ENCODE results near the gene SLC24A3. TPM values are rescaled to one million over a fixed set of nuclear protein-coding genes. Genes with fewer than 3 reads are reported as not detected.

The SLC24A3 gene
- total and polyA plus RNA-seq, 2 experiments from 2014 or later = 0.81 to 2.5 TPM

DNA sequence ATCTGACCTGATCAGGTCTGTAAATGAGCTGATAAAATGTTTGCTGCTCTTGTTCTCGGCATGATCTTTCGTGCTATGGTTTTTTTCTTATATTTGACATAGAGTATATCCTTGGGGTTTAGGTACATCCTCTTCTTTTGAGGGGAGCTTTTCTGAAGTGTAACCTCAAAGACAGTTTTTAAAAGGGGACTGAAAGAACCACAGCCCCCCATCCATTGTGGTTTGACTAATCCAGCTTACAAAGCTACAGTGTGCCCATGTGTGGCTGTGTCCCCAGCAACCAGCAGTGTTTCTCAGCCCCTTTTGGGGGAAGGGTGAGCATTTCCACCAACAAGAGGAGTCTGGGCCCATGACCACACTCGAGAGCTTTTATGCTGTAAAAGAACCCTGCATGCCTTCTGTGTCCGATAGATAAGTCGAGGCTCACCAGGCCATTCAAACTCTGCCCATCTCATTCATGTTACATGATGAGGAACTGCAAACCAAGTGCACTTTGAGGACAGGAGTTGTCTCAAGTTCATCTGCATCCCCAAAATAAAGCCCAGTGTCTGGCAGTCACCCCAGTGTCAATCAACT, 266.0 kb downstream of the SLC24A3 start:
- ATAC-seq = no peak
- Histone ChIP-seq H3K4me3 (no peak overlapping the region), H3K4me2 (no peak overlapping the region), H2AFZ (no peak overlapping the region), H3K79me2 (replicated peaks; ENCODE audit: insufficient read depth) (no peaks in the 10 kb centered on the region), H3K27ac (ENCODE audit: low read depth) (no peak overlapping the region), H4K20me1 (replicated peaks; ENCODE audit: insufficient read depth) (no peaks in the 10 kb centered on the region), H3F3A (replicated peaks; ENCODE audit: low read depth) (no peaks in the 10 kb centered on the region), H3K9me2 (ENCODE audit: insufficient read depth) (peaks cover 4% of the 10 kb centered on the region; the same call in 1 of the 2 replicates), H3K27me3 (ENCODE audit: insufficient read depth) (no peaks in the 10 kb centered on the region), H3K4me1 (ENCODE audit: insufficient read depth) (no peaks in the 10 kb centered on the region), H3K36me3 (ENCODE audit: insufficient read depth) (no peaks in the 10 kb centered on the region)
- Mint-ChIP-seq H3K27me3 (ENCODE audit: insufficient read depth, low read depth, poor library complexity) (peaks cover 7% of the 10 kb centered on the region), H3K36me3 (ENCODE audit: low read depth) (no peaks in the 10 kb centered on the region), H3K9me3 (no peaks in the 10 kb centered on the region; the same call in 1 of the 3 replicates), H3K4me3 (no peak overlapping the region), H3K4me1 (no peaks in the 10 kb centered on the region), H3K27ac (no peak overlapping the region)
- DNase-seq (ENCODE audit: low spot score) = no peak
- no peak for TF ChIP-seq CREB1 (CRISPR knock-in tag; IDR thresholded peaks at IDR 0.05; ENCODE audit: low read depth)
- no peak for TF ChIP-seq POLR2AphosphoS5 (IDR thresholded peaks at IDR 0.05; ENCODE audit: low read depth)

DNA sequence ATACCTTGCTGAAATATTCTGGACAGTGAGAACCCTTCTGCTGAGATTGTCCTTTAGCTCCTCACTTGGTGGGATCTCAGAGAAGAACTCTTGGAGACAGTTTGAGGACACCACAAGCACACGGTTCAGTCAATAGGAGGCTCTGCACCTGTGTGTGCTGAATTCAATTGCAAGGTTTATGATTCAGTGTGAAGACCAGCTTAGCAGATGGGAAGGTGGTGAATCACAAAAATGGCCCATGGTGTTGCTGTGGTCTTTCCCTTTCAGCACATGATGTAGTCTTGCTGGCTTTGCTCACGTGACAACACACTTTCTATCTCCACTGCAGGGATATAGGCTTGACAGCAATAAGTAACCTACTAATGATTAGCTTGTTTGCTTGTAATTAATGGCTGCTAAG, 270.3 kb downstream of the SLC24A3 start:
- Mint-ChIP-seq H3K27me3 (ENCODE audit: insufficient read depth, low read depth, poor library complexity) (peaks cover 6% of the 10 kb centered on the region), H3K4me3 (no peak overlapping the region)
- TF ChIP-seq ZNF114 (CRISPR knock-in tag; IDR thresholded peaks at IDR 0.05) = no peak
- TF ChIP-seq CREB1 (CRISPR knock-in tag; IDR thresholded peaks at IDR 0.05; ENCODE audit: low read depth) = no peak
- no peak for TF ChIP-seq REST (IDR thresholded peaks at IDR 0.05; ENCODE audit: unreplicated experiment)

GRCh38 chr20:19483309-19483708, 270.9 kb downstream of the SLC24A3 start:
- H3K4me3 ChIP-seq = no peak overlapping the region
- no peaks in the 10 kb centered on the region for H3K4me1 ChIP-seq (ENCODE audit: insufficient read depth)
- H3K27me3 Mint-ChIP-seq (ENCODE audit: insufficient read depth, low read depth, poor library complexity) = peaks cover 6% of the 10 kb centered on the region
- H3K27ac Mint-ChIP-seq = no peak overlapping the region
- no peaks in the 10 kb centered on the region; the same call in 1 of the 3 replicates for H3K9me3 Mint-ChIP-seq
- no peaks in the 10 kb centered on the region for H3K36me3 Mint-ChIP-seq (ENCODE audit: low read depth)
- no peak overlapping the region for H2AFZ ChIP-seq
- no peaks in the 10 kb centered on the region for H3K4me1 Mint-ChIP-seq
- H4K20me1 ChIP-seq (replicated peaks; ENCODE audit: insufficient read depth) = no peaks in the 10 kb centered on the region
- peaks cover 10% of the 10 kb centered on the region for H3K9me2 ChIP-seq (ENCODE audit: insufficient read depth)
- H3K27me3 ChIP-seq (ENCODE audit: insufficient read depth) = no peaks in the 10 kb centered on the region
- H3K4me3 Mint-ChIP-seq = no peak overlapping the region
- no peak overlapping the region for H3K27ac ChIP-seq (ENCODE audit: low read depth)
- no peaks in the 10 kb centered on the region for H3F3A ChIP-seq (replicated peaks; ENCODE audit: low read depth)
- H3K4me2 ChIP-seq = no peak overlapping the region
- DNase-seq (ENCODE audit: low spot score) (no peak), ATAC-seq (no peak)
- H3K79me2 ChIP-seq (replicated peaks; ENCODE audit: insufficient read depth) = no peaks in the 10 kb centered on the region
- no peaks in the 10 kb centered on the region for H3K36me3 ChIP-seq (ENCODE audit: insufficient read depth)
- TF ChIP-seq EZH2phosphoT487 (IDR thresholded peaks at IDR 0.05; ENCODE audit: unreplicated experiment) (no peak), POLR2AphosphoS5 (IDR thresholded peaks at IDR 0.05; ENCODE audit: low read depth) (no peak), EZH2 (IDR thresholded peaks at IDR 0.05; ENCODE audit: low read depth, unreplicated experiment) (no peak), STAT1 (IDR thresholded peaks at IDR 0.05; ENCODE audit: unreplicated experiment) (no peak), NANOG (IDR thresholded peaks at IDR 0.05; ENCODE audit: borderline replicate concordance) (no peak), JUNB (IDR thresholded peaks at IDR 0.05; ENCODE audit: unreplicated experiment) (no peak), CTCF (conservative IDR thresholded peaks at IDR 0.05; ENCODE audit: low read depth in 2 of 2) (no peak), REST (IDR thresholded peaks at IDR 0.05; ENCODE audit: unreplicated experiment) (no peak), CREB1 (CRISPR knock-in tag; IDR thresholded peaks at IDR 0.05; ENCODE audit: low read depth) (no peak)

More for the DNA sequence above, 270.3 kb downstream of the SLC24A3 start:
- DNase-seq (ENCODE audit: low spot score) = no peak
- Histone ChIP-seq H3K9me2 (ENCODE audit: insufficient read depth) (peaks cover 10% of the 10 kb centered on the region), H3K36me3 (ENCODE audit: insufficient read depth) (no peaks in the 10 kb centered on the region), H4K20me1 (replicated peaks; ENCODE audit: insufficient read depth) (no peaks in the 10 kb centered on the region), H3K79me2 (replicated peaks; ENCODE audit: insufficient read depth) (no peaks in the 10 kb centered on the region), H3K4me3 (no peak overlapping the region), H2AFZ (no peak overlapping the region), H3K4me2 (no peak overlapping the region), H3K27me3 (ENCODE audit: insufficient read depth) (no peaks in the 10 kb centered on the region), H3K27ac (ENCODE audit: low read depth) (no peak overlapping the region), H3F3A (replicated peaks; ENCODE audit: low read depth) (no peaks in the 10 kb centered on the region), H3K4me1 (ENCODE audit: insufficient read depth) (no peaks in the 10 kb centered on the region)
- Mint-ChIP-seq H3K36me3 (ENCODE audit: low read depth) (no peaks in the 10 kb centered on the region), H3K9me3 (no peaks in the 10 kb centered on the region; the same call in 1 of the 3 replicates), H3K27ac (no peak overlapping the region), H3K4me1 (no peaks in the 10 kb centered on the region)
- no peak for ATAC-seq
